Progenitor cell of endocrine pancreas (in vitro differentiated cells): Measurements from ENCODE around the gene ABCD3. TPM values are rescaled to one million over a fixed set of nuclear protein-coding genes. Genes with fewer than 3 reads are reported as not detected.
"Not testable (repeated sequence)": the region's sequence is repeated elsewhere in the genome, so short reads cannot be mapped to it uniquely, and the experiment has no call there.

Source experiments
- DNase-seq: peaks from one replicate; pipeline ENCODE4 v3.0.0; 2021; ENCODE audit warnings: low spot score; ENCODE audit not compliant: unreplicated experiment
- H3K27ac Mint-ChIP-seq: 2 replicates; pipeline ENCODE4 v1.8.0; 2021; ENCODE audit warnings: mild to moderate bottlenecking, moderate library complexity, mixed read lengths
- H3K27me3 Mint-ChIP-seq: 2 replicates; pipeline ENCODE4 v1.8.0; 2021; ENCODE audit warnings: mixed read lengths
- H3K36me3 Mint-ChIP-seq: 2 replicates; pipeline ENCODE4 v1.8.0; 2022; ENCODE audit warnings: mixed read lengths; ENCODE audit not compliant: insufficient read depth
- H3K4me1 Mint-ChIP-seq: 2 replicates; pipeline ENCODE4 v1.8.0; 2021; ENCODE audit warnings: low read depth, mixed read lengths
- H3K4me3 Mint-ChIP-seq: 2 replicates; pipeline ENCODE4 v1.8.0; 2021; ENCODE audit warnings: low read depth, mild to moderate bottlenecking, moderate library complexity, mixed read lengths
- H3K9me3 Mint-ChIP-seq: 2 replicates; pipeline ENCODE4 v1.8.0; 2021; ENCODE audit warnings: low read depth, mixed read lengths
- total RNA-seq: library from RNA; stranded (reverse); gene quantifications from 2 replicates; pipeline ENCODE4 v1.2.1, GENCODE V29; 2021
- TF ChIP-seq, protein P1 (sequence below): fragments of 200-600 bp; sonication (generic); IDR thresholded peaks from one replicate; pipeline ENCODE4 v1.5.0; 2021; ENCODE audit warnings: antibody characterized with exemption, mild to moderate bottlenecking; ENCODE audit not compliant: unreplicated experiment

The ABCD3 gene
- total RNA-seq, 1 donor from 2014 or later, result 43.2 TPM

- DNase-seq, result no peak
- TF ChIP-seq, protein P1, sequence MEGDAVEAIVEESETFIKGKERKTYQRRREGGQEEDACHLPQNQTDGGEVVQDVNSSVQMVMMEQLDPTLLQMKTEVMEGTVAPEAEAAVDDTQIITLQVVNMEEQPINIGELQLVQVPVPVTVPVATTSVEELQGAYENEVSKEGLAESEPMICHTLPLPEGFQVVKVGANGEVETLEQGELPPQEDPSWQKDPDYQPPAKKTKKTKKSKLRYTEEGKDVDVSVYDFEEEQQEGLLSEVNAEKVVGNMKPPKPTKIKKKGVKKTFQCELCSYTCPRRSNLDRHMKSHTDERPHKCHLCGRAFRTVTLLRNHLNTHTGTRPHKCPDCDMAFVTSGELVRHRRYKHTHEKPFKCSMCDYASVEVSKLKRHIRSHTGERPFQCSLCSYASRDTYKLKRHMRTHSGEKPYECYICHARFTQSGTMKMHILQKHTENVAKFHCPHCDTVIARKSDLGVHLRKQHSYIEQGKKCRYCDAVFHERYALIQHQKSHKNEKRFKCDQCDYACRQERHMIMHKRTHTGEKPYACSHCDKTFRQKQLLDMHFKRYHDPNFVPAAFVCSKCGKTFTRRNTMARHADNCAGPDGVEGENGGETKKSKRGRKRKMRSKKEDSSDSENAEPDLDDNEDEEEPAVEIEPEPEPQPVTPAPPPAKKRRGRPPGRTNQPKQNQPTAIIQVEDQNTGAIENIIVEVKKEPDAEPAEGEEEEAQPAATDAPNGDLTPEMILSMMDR, result no peak
- Mint-ChIP-seq H3K4me1 (peaks cover 47% of the 10 kb centered on the region), H3K27me3 (no peaks in the 10 kb centered on the region), H3K27ac (no peak overlapping the region), H3K36me3 (no peaks in the 10 kb centered on the region), H3K4me3 (no peak overlapping the region), H3K9me3 (no peaks in the 10 kb centered on the region)
Measured at GRCh38 chr1:94555091-94555490, 136.9 kb downstream of the ABCD3 start.

DNA sequence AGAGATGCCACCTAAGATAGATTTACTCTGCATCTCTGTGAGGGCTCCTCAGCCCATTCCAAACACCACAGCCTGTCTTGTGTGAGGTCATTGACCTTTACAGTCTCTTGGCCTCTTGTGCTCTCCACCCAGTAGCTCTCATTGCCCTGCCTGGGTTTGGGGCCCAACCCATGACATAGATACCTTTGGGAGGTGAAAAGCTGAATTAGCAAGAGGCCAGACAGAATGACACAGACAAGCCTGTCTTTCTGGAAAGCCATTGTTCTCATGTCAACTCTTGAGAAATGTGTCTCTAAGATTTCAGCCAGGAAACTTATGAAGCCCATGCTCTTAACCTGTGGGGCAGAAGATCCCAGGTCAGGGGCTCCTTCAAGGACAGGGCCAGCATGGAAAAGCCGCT lies 141.7 kb downstream of the ABCD3 start:
- TF ChIP-seq, protein P1, result no peak
- no peaks in the 10 kb centered on the region for H3K27me3 Mint-ChIP-seq
- no peaks in the 10 kb centered on the region for H3K36me3 Mint-ChIP-seq
- H3K9me3 Mint-ChIP-seq, result peaks cover 4% of the 10 kb centered on the region
- H3K27ac Mint-ChIP-seq, result no peak overlapping the region
- DNase-seq, result no peak
- H3K4me1 Mint-ChIP-seq, result peaks cover 17% of the 10 kb centered on the region
- H3K4me3 Mint-ChIP-seq, result no peak overlapping the region

DNA sequence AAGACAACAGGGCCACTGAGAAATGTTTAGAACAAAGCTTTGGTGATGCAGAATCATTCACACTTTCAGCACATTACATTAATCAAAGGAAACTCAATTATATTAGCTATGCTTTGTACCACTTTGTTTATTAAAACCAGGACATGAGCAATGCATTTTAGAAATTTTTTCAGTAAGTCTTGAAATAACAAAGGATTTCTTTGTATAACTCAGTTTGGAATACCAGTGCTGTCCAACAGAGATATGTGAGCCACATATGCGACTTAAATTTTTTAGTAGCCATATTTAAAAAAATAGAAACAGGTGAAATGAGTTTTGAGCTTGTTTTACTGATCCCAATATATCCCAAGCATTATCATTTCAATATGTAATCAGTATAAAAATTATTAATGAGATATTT lies 142.1 kb downstream of the ABCD3 start:
- TF ChIP-seq, protein P1, result no peak
- Mint-ChIP-seq H3K9me3 (peaks cover 4% of the 10 kb centered on the region), H3K36me3 (no peaks in the 10 kb centered on the region), H3K27me3 (no peaks in the 10 kb centered on the region), H3K4me1 (peaks cover 15% of the 10 kb centered on the region), H3K27ac (no peak overlapping the region), H3K4me3 (no peak overlapping the region)
- no peak for DNase-seq

DNA sequence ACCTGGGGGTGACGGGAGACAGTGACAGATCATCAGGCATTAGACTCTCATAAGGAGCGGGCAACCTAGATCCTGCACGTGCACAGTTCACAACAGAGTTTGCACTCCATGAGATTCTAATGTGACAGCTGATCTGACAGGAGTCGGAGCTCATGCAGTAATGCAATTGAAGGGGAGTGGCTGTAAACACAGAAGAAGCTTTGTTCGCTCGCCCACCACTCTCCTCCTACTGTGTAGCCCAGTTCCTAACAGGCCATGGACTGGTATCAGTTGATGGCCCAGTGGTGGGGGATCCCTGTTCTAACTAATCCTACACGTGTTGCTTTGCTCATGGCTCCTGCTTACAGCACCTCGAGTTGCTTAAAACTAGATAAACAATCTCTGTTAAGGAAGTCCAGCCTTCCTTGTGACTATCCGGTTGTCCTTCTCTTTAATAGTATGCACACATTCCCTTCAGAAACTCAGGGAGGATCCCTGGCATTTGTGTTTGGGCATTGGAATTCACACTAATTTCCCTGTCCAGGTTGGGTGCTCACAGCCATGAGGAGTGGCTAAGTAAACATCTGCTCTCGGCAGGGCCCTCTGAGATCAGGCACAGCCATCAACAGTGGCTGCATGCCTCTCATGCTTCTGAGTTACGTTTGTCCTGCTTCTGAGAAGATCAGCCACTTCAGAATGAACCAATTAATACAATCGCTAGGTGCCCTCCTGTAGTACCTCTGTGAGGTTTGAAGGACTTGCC lies 144.5 kb downstream of the ABCD3 start:
- DNase-seq, result no peak
- peak overlapping the region; percentile 46 for H3K27ac Mint-ChIP-seq
- peaks cover 16% of the 10 kb centered on the region for H3K4me1 Mint-ChIP-seq
- peaks cover 4% of the 10 kb centered on the region for H3K9me3 Mint-ChIP-seq
- H3K27me3 Mint-ChIP-seq, result no peaks in the 10 kb centered on the region
- TF ChIP-seq, protein P1, result no peak
- H3K4me3 Mint-ChIP-seq, result peak overlapping the region; percentile 22
- no peaks in the 10 kb centered on the region for H3K36me3 Mint-ChIP-seq

DNA sequence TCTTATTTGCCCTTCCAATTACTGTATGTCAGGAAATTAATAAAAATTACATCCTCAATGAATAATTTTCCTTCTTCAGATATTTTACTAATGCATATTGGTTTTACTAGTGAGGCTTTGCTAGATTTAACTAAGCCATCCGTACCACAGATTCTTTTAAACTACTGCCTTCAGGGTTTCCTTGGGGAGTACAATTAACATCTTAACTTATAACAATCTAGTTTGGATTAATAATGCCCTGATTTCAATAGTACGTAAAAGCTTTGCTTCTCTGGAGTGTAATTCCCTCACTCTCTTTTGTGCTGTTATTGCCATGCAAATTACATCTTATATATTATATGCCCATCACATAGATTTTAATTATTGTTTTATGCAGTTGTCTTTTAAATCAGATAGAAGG lies 147.7 kb downstream of the ABCD3 start:
- Mint-ChIP-seq H3K4me1 (peaks cover 14% of the 10 kb centered on the region), H3K27ac (no peak overlapping the region), H3K4me3 (no peak overlapping the region), H3K27me3 (no peaks in the 10 kb centered on the region), H3K9me3 (peaks cover 4% of the 10 kb centered on the region), H3K36me3 (no peaks in the 10 kb centered on the region)
- no peak for DNase-seq
- TF ChIP-seq, protein P1, result no peak

GRCh38 chr1:94566436-94566835 lies 148.2 kb downstream of the ABCD3 start:
- not testable (repeated sequence) for H3K36me3 Mint-ChIP-seq, H3K9me3 Mint-ChIP-seq, H3K27me3 Mint-ChIP-seq, H3K4me3 Mint-ChIP-seq, H3K27ac Mint-ChIP-seq, DNase-seq
- peaks cover 13% of the 10 kb centered on the region for H3K4me1 Mint-ChIP-seq

- H3K27me3 Mint-ChIP-seq, H3K9me3 Mint-ChIP-seq, H3K4me3 Mint-ChIP-seq, H3K27ac Mint-ChIP-seq, DNase-seq, H3K4me1 Mint-ChIP-seq, H3K36me3 Mint-ChIP-seq: not testable (repeated sequence)
Measured at GRCh38 chr1:94567975-94568607, 149.9 kb downstream of the ABCD3 start.
